Effector CD8-positive, alpha-beta T cell (primary cell): ENCODE results near the gene ZNF792.
"Not testable (repeated sequence)": the region's sequence is repeated elsewhere in the genome, so short reads cannot be mapped to it uniquely, and the experiment has no call there.

Experiments
- DNase-seq: peaks from one replicate; lab custom pipeline; 2025; lab: John Stamatoyannopoulos, UW

Gene ZNF792

GRCh38 chr19:34925278-34925855, 38.7 kb downstream of the ZNF792 start:
- DNase-seq = no peak

DNA sequence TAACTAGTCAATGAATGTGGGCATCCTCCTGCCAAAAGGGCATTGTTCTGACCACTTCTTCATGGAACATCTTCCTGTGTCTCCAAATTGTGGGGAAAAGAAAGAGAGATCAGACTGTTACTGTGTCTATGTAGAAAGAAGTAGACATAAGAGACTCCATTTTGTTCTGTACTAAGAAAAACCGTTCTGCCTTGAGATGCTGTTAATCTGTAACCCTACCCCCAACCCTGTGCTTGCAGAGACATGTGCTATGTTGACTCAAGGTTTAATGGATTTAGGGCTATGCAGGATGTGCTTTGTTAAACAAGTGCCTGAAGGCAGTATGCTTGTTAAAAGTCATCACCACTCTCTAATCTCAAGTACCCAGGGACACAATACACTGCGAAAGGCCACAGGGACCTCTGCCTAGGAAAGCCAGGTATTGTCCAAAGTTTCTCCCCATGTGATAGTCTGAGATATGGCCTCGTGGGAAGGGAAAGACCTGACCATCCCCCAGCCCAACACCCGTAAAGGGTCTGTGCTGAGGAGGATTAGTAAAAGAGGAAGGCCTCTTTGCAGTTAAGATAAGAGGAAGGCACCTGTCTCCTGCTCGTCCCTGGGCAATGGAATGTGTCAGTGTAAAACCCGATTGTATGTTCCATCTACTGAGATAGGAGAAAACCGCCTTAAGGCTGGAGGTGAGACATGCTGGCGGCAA, 43.8 kb downstream of the ZNF792 start:
- DNase-seq = not testable (repeated sequence)

DNA sequence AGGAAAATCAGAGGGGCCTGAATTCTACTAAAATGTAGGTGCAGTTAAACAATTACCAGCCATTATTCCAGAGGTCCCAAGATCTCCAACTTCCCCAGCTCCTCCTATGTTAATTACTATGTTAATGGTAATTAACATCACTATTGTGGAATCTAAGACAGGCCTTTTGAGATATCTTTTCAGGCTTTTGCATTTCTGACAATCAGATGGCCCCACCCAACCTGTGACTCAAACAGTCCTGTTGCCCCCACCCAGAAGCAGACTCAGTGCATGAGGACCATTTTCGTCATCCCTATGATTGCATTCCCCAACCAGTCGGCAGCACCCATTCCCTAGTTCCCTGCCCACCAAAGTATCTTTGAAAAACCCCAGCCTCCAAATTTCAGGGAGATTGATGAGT, 45.8 kb downstream of the ZNF792 start:
- no peak for DNase-seq

- not testable (repeated sequence) for DNase-seq
Measured at GRCh38 chr19:34917144-34917543, 46.9 kb downstream of the ZNF792 start.

GRCh38 chr19:34910770-34911169, 53.3 kb downstream of the ZNF792 start:
- DNase-seq = no peak
